ENCODE data around the gene LARP4B.

DNA sequence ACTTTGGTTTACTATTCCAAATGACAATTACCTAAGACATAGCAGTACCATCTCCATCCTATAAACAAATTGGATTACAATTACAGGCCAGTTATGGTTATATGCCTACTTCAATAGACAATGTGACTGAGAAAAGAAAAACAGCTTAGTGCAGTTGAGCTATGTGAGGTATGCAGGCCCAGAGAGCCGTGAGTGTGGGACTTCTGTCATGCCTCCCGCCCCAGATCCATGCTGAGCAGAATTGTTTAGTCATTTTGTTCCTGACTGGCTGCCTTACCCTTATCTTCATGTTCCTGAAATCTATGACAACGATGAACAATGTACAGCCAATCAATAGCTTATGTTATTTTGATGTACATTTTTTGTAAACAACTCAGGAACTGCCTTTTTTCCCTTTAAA is 21.7 kb downstream of the LARP4B start:
- TF ChIP-seq CTCF (conservative IDR thresholded peaks at IDR 0.05; ENCODE audit: low read length) (no peak), EZH2phosphoT487 (IDR thresholded peaks at IDR 0.05; ENCODE audit: borderline replicate concordance, low read depth, low read length) (no peak)

Data from OCI-LY7 (cell line).